Activated CD8-positive, alpha-beta T cell treated with anti-CD3 and anti-CD28 coated beads for 36 hours (primary cell): ENCODE data around the gene ZCCHC10. TPM values are rescaled to one million over a fixed set of nuclear protein-coding genes. Genes with fewer than 3 reads are reported as not detected.
A peak's percentile ranks its signal among the peaks of the same experiment; 100 is the strongest.

Experiments used
- ATAC-seq: fragments of 200-7000 bp; cut with Tn5 transposase; one replicate; pipeline ENCODE4 v1.10.0; 2021; ENCODE audit warnings: mild to moderate bottlenecking, moderate library complexity
- CTCF ChIA-PET: fragments of 350-600 bp; sonication (Branson Sonifier 250); formaldehyde crosslinking; loops from one replicate; lab custom pipeline; 2021; ENCODE audit warnings: antibody characterized with exemption; lab: Charles Lee
- POLR2A ChIA-PET: fragments of 350-600 bp; sonication (Branson Sonifier 250); formaldehyde crosslinking; loops from one replicate; lab custom pipeline; 2021; ENCODE audit warnings: antibody characterized with exemption; lab: Charles Lee
- DNase-seq: peaks from one replicate; pipeline ENCODE4 v3.0.0-alpha.2; 2020
- H3K27ac Mint-ChIP-seq: one replicate; pipeline ENCODE4 v1.8.0; 2021; ENCODE audit warnings: mild to moderate bottlenecking, mixed read lengths
- H3K27me3 Mint-ChIP-seq: one replicate; pipeline ENCODE4 v1.8.0; 2021; ENCODE audit warnings: mixed read lengths
- H3K36me3 Mint-ChIP-seq: one replicate; pipeline ENCODE4 v1.8.0; 2021; ENCODE audit warnings: low read depth, mixed read lengths
- H3K4me1 Mint-ChIP-seq: one replicate; pipeline ENCODE4 v1.8.0; 2021; ENCODE audit warnings: low read depth, mixed read lengths
- H3K4me3 Mint-ChIP-seq: one replicate; pipeline ENCODE4 v1.8.0; 2021; ENCODE audit warnings: mild to moderate bottlenecking, moderate library complexity, mixed read lengths
- H3K9me3 Mint-ChIP-seq: one replicate; pipeline ENCODE4 v1.8.0; 2021; ENCODE audit warnings: mixed read lengths
- intact Hi-C: fragments of 100-400 bp; cut with micrococcal nuclease; formaldehyde crosslinking; loops from one replicate; pipeline ENCODE4 v1.10.0; 2022
- total RNA-seq, 2 experiments: library from RNA; stranded (reverse); gene quantifications; one replicate each; pipeline ENCODE4 v1.2.3, GENCODE V29; 2021
- TF ChIP-seq, protein P1 (sequence below): fragments of 200-600 bp; IDR thresholded peaks from one replicate; pipeline ENCODE4 v1.8.0; 2022; ENCODE audit warnings: antibody characterized with exemption, mild to moderate bottlenecking

ZCCHC10 gene
- total RNA-seq, 2 experiments from 2014 or later, result 27.0 to 31.1 TPM

DNA sequence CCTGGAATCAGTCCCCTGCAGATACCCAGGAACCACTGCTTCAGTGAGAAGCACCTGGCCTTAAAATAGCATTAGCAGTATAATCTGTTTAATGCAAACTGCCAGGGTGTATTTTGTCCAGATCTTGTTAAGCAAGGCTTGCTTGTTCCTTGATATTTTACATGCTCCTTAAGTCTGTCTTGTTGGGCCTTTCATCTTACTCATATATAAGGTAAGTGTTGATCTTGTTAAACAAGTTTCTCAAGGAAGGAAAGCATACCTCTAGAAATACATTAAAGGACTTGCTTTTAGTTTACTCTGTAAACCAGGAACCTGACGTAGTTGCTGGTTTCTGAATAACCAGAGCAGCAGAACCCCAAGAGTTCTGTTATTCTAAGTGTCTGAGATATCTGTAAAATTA lies 39.1 kb upstream of the ZCCHC10 start:
- intact Hi-C loops, result no loop called here
- no peak for ATAC-seq
- Mint-ChIP-seq H3K27me3 (no peaks in the 10 kb centered on the region), H3K27ac (no peak overlapping the region), H3K9me3 (no peaks in the 10 kb centered on the region), H3K36me3 (peaks cover 47% of the 10 kb centered on the region), H3K4me3 (no peak overlapping the region), H3K4me1 (peaks cover 25% of the 10 kb centered on the region)
- ChIA-PET CTCF (no interaction called here), POLR2A (no interaction called here)
- TF ChIP-seq, protein P1, sequence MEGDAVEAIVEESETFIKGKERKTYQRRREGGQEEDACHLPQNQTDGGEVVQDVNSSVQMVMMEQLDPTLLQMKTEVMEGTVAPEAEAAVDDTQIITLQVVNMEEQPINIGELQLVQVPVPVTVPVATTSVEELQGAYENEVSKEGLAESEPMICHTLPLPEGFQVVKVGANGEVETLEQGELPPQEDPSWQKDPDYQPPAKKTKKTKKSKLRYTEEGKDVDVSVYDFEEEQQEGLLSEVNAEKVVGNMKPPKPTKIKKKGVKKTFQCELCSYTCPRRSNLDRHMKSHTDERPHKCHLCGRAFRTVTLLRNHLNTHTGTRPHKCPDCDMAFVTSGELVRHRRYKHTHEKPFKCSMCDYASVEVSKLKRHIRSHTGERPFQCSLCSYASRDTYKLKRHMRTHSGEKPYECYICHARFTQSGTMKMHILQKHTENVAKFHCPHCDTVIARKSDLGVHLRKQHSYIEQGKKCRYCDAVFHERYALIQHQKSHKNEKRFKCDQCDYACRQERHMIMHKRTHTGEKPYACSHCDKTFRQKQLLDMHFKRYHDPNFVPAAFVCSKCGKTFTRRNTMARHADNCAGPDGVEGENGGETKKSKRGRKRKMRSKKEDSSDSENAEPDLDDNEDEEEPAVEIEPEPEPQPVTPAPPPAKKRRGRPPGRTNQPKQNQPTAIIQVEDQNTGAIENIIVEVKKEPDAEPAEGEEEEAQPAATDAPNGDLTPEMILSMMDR, result no peak
- DNase-seq, result no peak

DNA sequence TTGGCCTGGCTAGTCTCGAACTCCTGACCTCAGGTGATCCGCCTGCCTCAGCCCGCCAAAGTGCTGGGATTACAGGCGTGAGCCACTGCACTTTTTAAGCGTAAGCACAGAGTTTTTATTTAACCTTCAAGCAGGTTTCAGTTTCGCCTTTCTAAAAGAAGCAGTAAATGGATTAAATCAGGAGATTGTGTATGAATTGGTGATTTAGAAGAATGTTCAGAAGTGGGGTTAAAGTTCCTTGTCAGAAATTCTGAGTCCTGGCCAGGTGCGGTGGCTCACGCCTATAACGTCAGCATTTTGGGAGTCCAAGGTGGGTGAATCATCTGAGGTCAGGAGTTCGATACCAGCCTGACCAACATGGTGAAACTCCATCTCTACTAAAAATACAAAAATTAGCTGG lies 37.6 kb upstream of the ZCCHC10 start:
- H3K27me3 Mint-ChIP-seq, result no peaks in the 10 kb centered on the region
- no peaks in the 10 kb centered on the region for H3K9me3 Mint-ChIP-seq
- DNase-seq (no peak), ATAC-seq (no peak)
- H3K36me3 Mint-ChIP-seq, result peaks cover 34% of the 10 kb centered on the region
- TF ChIP-seq, protein P1, result no peak
- CTCF ChIA-PET, result no interaction called here
- no peak overlapping the region for H3K4me3 Mint-ChIP-seq
- intact Hi-C loops, result no loop called here
- peaks cover 29% of the 10 kb centered on the region for H3K4me1 Mint-ChIP-seq
- POLR2A ChIA-PET, result interaction anchor here (1.9 kb wide), 1 partner anchor 12 kb away, joined by 9 read pairs; the partner anchor contains the start of gene HSPA4
- no peak overlapping the region for H3K27ac Mint-ChIP-seq

DNA sequence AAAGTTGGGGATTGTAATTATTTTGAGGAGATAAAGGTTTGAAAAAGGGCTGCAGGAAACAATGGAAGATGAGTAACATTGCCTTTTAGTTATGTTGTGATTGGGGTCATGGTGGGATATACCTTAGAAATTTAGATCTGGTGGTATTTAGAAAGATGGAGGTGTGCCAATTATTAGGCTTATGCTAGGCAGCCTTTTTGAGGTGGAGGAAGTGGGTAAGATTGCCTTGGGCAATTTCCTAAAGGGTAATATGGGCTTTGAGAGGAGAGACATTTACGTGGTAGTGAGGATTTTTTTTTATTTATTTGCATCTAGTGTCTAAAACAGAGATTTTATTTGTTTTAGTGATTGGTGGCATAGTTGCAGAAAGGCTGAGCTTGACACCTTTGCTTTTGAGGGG lies 35.9 kb upstream of the ZCCHC10 start:
- H3K27ac Mint-ChIP-seq, result peak overlapping the region; percentile 58
- DNase-seq (no peak), ATAC-seq (no peak)
- no peaks in the 10 kb centered on the region for H3K9me3 Mint-ChIP-seq
- ChIA-PET CTCF (interaction anchor here (1.5 kb wide), 1 partner anchor 14 kb away, joined by 3 read pairs; no protein-coding TSS in a partner anchor), POLR2A (interaction anchor here (1.1 to 1.9 kb wide), 2 partner anchors 10 to 11 kb away, joined by 3 to 9 read pairs; partner anchors contain the start of gene HSPA4)
- TF ChIP-seq, protein P1, result no peak
- peaks cover 28% of the 10 kb centered on the region for H3K36me3 Mint-ChIP-seq
- peaks cover 38% of the 10 kb centered on the region for H3K4me1 Mint-ChIP-seq
- intact Hi-C loops, result no loop called here
- no peak overlapping the region for H3K4me3 Mint-ChIP-seq
- no peaks in the 10 kb centered on the region for H3K27me3 Mint-ChIP-seq

DNA sequence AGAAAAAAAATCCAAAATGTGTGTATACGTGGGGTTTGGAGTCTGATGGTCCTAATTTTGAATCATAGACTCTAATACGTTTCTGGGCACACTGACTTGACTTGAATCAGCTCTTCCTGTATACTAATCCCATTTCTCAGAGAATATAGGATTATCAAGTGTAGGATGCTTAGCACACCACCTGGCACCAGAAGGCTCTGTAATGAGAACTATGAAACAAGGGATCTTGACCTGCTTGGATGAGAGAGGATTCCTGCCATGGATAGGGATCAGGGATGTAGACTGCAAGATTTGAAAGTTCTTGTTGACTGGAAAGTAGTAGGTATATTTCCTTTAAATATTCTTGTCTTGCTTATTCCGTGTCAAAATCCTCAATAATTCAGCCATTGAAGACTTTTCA lies 33.3 kb upstream of the ZCCHC10 start:
- H3K4me1 Mint-ChIP-seq, result peaks cover 57% of the 10 kb centered on the region
- POLR2A ChIA-PET, result no interaction called here
- peaks cover 28% of the 10 kb centered on the region for H3K36me3 Mint-ChIP-seq
- H3K9me3 Mint-ChIP-seq, result no peaks in the 10 kb centered on the region
- DNase-seq (no peak), ATAC-seq (no peak)
- CTCF ChIA-PET, result interaction anchor here (1.4 to 1.6 kb wide), 2 partner anchors 10 to 12 kb away, joined by 3 to 4 read pairs; no protein-coding TSS in a partner anchor
- H3K27me3 Mint-ChIP-seq, result no peaks in the 10 kb centered on the region
- no peak overlapping the region for H3K27ac Mint-ChIP-seq
- intact Hi-C loops, result no loop called here
- TF ChIP-seq, protein P1, result no peak
- H3K4me3 Mint-ChIP-seq, result no peak overlapping the region

DNA sequence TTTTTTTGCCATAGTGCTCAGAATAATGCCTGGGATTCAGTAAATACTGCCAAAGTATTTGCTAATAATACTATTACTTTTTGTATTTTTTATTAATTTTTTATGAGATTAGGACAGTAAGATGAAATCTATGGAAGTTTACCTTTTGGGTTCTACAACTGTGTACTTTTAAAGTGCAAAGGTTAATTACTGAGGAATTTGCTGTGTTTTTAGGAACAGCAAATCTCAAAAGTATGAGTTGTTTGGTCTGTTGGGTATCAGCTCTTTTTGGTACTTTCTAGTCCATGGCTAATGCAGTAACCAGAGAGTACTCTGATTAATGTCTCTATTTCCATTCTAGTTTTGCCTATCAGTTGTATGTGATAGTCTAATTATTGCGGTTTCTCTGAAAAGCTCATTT lies 30.5 kb upstream of the ZCCHC10 start:
- peaks cover 37% of the 10 kb centered on the region for H3K36me3 Mint-ChIP-seq
- H3K9me3 Mint-ChIP-seq, result no peaks in the 10 kb centered on the region
- H3K4me1 Mint-ChIP-seq, result peaks cover 56% of the 10 kb centered on the region
- CTCF ChIA-PET, result no interaction called here
- POLR2A ChIA-PET, result interaction anchor here (0.6 kb wide), 2 partner anchors 128 to 187 kb away, joined by 3 read pairs; no protein-coding TSS in a partner anchor
- ATAC-seq, result no peak
- H3K27ac Mint-ChIP-seq, result no peak overlapping the region
- no peaks in the 10 kb centered on the region for H3K27me3 Mint-ChIP-seq
- TF ChIP-seq, protein P1, result no peak
- no peak for DNase-seq
- intact Hi-C loops, result no loop called here
- H3K4me3 Mint-ChIP-seq, result no peak overlapping the region
